GM18951 (cell line): ENCODE results near the gene DUSP19.
A peak's percentile ranks its signal among the peaks of the same experiment; 100 is the strongest.

Experiments used
- POLR2A ChIP-seq: IDR thresholded peaks from 4 replicates; pipeline ENCODE4 v1.6.1; 2011; ENCODE audit warnings: mild to moderate bottlenecking; ENCODE audit not compliant: insufficient read length, insufficient read depth; ENCODE audit errors: extremely low read depth
- in situ Hi-C: fragments of 300-500 bp; cut with MboI; formaldehyde crosslinking; loops from one replicate; pipeline ENCODE4 v1.12.0; 2022; ENCODE audit warnings: low sequenced_read_pairs, mixed read lengths, inconsistent platforms; ENCODE audit not compliant: unreplicated experiment

The DUSP19 gene

GRCh38 chr2:183123959-183124221 is 45.3 kb downstream of the DUSP19 start:
- in situ Hi-C loops = no loop called here
- no peak for TF ChIP-seq POLR2A

- in situ Hi-C loops = no loop called here
- peak; percentile 70 for TF ChIP-seq POLR2A
These were observed 45.8 kb downstream of the DUSP19 start, which contains the start of gene NUP35 for GRCh38 chr2:183124222-183124956. TSS of gene NUP35 (plus strand) at chr2:183124443. CDS start at chr2:183124458, 15 bp downstream.

GRCh38 chr2:183124957-183125255 is 46.4 kb downstream of the DUSP19 start:
- no peak for TF ChIP-seq POLR2A
- in situ Hi-C loops = no loop called here

GRCh38 chr2:183125659-183126341 is 47.3 kb downstream of the DUSP19 start:
- in situ Hi-C loops = no loop called here
- no peak for TF ChIP-seq POLR2A

- TF ChIP-seq POLR2A = no peak
- in situ Hi-C loops = no loop called here
These were observed 48.1 kb downstream of the DUSP19 start for GRCh38 chr2:183126635-183127034.

- TF ChIP-seq POLR2A = no peak
- in situ Hi-C loops = no loop called here
These were observed 55.5 kb downstream of the DUSP19 start for GRCh38 chr2:183134016-183134415.

GRCh38 chr2:183148955-183149354 is 70.4 kb downstream of the DUSP19 start:
- no peak for TF ChIP-seq POLR2A

GRCh38 chr2:183149489-183149888 is 70.9 kb downstream of the DUSP19 start:
- in situ Hi-C loops = no loop called here
- no peak for TF ChIP-seq POLR2A

More at GRCh38 chr2:183148955-183149354, 70.4 kb downstream of the DUSP19 start:
- in situ Hi-C loops = no loop called here
